ENCODE data around the gene UNC5CL.

UNC5CL gene

DNA sequence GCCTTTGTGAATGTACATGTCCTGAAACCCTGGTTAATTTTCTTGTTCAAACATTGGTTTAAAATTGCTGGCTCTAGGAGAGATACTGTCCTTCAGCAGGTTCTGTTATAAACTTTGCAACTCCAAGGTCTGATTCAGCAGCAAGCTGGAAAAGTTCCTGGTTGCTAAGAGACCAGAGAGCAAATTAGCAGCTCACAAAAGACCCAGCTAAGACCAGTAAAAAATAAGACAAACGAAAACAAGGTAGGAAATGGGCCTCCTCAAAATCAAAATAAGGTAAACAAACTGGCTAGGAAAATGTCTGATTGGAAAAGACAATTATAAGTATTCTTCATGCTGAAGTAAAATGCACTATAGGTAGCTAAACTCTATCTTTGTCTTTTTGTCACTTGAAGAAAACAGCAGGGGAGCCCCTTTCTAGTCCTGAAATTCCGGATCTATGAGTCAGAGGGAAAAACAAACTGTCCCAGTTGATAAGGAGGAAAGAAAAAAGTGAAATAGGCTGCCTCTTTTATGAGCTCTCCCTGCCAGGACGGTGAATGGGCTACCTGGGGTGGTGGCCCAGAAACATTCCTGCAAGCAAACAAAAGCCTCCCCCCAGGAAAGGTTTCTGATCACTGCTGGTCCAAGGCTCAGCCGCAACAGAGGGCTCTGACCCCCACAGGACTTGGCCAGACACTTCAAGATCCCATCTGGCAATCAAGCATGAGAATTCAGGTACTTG is 41.6 kb downstream of the UNC5CL start:
- TF ChIP-seq, protein P1, sequence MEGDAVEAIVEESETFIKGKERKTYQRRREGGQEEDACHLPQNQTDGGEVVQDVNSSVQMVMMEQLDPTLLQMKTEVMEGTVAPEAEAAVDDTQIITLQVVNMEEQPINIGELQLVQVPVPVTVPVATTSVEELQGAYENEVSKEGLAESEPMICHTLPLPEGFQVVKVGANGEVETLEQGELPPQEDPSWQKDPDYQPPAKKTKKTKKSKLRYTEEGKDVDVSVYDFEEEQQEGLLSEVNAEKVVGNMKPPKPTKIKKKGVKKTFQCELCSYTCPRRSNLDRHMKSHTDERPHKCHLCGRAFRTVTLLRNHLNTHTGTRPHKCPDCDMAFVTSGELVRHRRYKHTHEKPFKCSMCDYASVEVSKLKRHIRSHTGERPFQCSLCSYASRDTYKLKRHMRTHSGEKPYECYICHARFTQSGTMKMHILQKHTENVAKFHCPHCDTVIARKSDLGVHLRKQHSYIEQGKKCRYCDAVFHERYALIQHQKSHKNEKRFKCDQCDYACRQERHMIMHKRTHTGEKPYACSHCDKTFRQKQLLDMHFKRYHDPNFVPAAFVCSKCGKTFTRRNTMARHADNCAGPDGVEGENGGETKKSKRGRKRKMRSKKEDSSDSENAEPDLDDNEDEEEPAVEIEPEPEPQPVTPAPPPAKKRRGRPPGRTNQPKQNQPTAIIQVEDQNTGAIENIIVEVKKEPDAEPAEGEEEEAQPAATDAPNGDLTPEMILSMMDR (IDR thresholded peaks at IDR 0.05; ENCODE audit: borderline replicate concordance, insufficient read depth, low read depth, low read length) = no peak

DNA sequence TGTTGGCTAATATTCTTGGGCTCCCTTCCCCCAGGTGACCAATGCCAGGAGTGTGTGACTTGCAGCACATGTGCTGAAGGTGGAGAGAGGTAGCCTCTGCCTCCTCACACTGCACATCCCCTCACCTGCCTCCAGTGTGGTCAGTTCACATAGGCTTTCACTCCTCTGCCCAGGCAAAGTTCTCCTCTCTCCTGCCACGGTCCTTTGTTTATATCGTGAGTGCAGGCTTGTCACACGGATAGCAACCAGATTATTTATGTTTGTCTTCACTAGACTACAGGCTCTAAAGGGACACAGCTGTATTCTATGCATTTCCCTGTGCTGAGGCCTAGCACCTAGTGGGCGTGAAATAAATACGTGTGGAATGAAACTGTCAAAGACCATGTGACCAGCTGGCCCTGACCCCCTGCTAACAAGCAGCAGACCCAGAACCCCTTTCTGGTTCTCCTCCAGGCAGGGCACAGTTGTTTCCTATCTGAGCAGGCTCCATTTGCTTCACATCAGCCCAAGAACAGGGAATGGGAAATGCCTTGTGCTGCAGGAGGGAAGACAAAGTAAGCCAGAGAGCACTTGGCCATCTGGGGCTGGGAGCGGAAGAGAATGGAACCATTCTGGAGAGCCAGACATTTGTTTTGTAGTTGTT is 42.3 kb downstream of the UNC5CL start:
- TF ChIP-seq, protein P1 (IDR thresholded peaks at IDR 0.05; ENCODE audit: borderline replicate concordance, insufficient read depth, low read depth, low read length) = no peak
- no peak overlapping the region for H3K4me3 ChIP-seq (ENCODE audit: low read depth, low read length)

More for the DNA sequence above, 41.6 kb downstream of the UNC5CL start:
- no peak overlapping the region for H3K4me3 ChIP-seq (ENCODE audit: low read depth, low read length)

DNA sequence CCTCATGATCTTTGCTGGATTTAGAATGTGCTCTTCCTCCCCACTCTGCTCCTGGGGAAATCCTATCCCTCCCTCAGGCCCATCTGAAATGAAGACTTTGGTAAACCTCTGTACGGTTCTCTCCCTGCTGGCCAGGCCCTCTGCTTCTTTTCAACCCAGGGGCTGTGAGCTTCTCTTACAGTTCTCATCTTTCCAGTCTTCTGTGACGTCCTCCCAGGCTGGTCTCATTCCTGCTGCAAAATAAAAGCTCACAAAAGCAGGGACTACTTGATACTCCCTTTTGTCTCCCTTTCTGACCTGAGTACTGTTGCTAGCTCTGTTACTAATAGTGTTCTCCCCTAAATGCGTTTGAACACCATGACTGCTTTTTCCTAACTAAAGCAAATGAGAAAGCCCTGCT is 46.3 kb downstream of the UNC5CL start:
- TF ChIP-seq, protein P1 (IDR thresholded peaks at IDR 0.05; ENCODE audit: borderline replicate concordance, insufficient read depth, low read depth, low read length) = no peak
- H3K4me3 ChIP-seq (ENCODE audit: low read depth, low read length) = no peak overlapping the region

DNA sequence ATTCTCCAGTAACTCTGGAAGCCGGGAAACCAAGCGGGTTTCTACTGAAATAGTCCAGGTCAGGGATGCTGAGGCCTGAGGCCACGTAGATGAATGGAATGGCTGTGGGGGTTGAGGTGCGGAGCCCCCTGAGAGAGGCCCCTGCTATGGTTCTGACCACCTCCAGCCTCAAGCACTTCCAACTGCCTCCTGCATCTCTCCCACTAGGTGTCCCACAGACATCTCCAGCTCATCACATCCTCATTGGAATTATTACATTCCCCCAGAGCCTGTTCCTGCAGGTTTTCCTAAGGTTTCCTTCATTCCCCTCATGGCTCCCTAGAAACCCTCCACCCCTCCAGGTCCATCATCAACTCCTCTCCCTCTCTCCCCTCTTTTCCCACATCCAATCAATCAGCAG is 48.7 kb downstream of the UNC5CL start:
- TF ChIP-seq, protein P1 (IDR thresholded peaks at IDR 0.05; ENCODE audit: borderline replicate concordance, insufficient read depth, low read depth, low read length) = no peak
- no peak overlapping the region for H3K4me3 ChIP-seq (ENCODE audit: low read depth, low read length)

DNA sequence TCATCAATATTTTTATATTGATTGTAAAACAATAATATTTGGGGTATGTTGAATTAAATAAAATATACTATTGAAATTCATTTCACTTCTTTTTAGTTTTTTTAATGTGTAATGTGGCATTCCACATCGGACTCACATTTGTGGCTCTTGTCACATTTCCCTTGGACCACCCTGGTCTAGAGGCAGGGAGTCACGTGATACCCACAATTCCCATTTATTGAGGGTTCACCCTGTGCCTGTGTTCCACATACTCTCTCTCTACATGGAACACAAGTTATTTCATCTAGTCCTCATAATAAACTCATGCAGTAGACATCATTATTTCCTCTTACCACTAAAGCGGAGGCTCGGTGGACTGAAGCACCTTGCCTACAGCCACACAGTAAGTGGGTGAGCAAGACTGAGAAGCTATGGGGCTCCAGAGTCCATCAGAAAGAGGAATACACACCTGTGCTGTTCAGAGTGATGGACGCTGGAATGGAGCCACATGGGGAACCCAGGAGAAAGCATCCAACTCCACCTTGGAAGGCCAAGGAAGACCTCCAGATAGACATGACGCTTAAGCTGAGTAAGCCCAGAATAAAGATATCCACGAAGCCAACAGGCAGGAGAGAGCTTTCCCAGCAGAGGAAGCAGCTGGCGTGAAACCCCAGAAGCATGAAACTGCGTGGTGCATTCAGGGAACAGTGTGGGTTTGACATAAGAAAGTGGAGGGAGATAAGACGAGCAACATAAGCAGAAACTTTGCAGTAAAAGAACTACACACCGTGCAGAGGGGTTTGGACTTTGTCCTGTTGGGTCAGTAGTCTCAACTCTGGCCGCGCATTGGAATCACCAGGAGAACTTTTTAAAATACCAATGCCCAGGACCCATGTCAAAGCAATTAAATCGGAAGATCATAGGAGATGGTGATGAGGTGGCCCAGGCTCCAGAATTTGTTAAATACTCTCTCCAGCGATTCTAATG is 49.5 kb downstream of the UNC5CL start:
- no peak overlapping the region for H3K4me3 ChIP-seq (ENCODE audit: low read depth, low read length)
- TF ChIP-seq, protein P1 (IDR thresholded peaks at IDR 0.05; ENCODE audit: borderline replicate concordance, insufficient read depth, low read depth, low read length) = no peak

DNA sequence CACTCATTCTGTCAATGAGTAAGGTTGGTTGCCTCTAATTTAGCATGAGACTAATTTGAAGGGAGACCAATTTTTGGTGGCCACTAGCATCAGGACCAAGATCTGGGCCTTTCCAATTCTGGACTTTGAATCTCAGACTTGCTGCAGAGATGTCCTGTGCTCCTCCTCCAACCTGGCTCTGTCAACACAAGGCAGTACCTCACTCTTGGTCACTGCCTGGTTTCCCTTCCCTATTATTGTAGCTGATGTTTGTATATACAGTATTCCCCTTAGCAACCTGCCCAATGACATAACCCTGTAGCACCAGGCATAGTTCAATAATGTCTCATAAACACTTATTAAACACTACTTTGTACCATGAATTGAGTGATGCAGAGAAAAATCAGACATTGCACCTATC is 50.4 kb downstream of the UNC5CL start:
- TF ChIP-seq, protein P1 (IDR thresholded peaks at IDR 0.05; ENCODE audit: borderline replicate concordance, insufficient read depth, low read depth, low read length) = no peak

More for the DNA sequence above, 50.4 kb downstream of the UNC5CL start:
- no peak overlapping the region for H3K4me3 ChIP-seq (ENCODE audit: low read depth, low read length)

All from GM12875 (cell line).